Liver (tissue), 9 donors: Measurements from ENCODE around the gene KDELR1. TPM values are rescaled to one million over a fixed set of nuclear protein-coding genes. Genes with fewer than 3 reads are reported as not detected.

ENCODE experiments used
- DNase-seq: peaks from one replicate; pipeline ENCODE4 v3.0.0-alpha.2; 2017; ENCODE audit warnings: low spot score
- H3K27ac ChIP-seq, 2 donors: one replicate each; pipeline ENCODE4 v1.7.0; 2013; ENCODE audit warnings: inconsistent platforms in 2 of 2, low read length in 2 of 2, control low read depth in 1 of 2, low read depth in 1 of 2, mild to moderate bottlenecking in 1 of 2
- H3K27me3 ChIP-seq, 4 donors: one replicate each; pipeline versions ENCODE4 v1.6.1 to v1.7.0; 2013; ENCODE audit warnings: low read length in 3 of 4, inconsistent platforms in 1 of 4, mild to moderate bottlenecking in 1 of 4, moderate library complexity in 1 of 4; ENCODE audit not compliant: control insufficient read depth in 4 of 4, insufficient read depth in 4 of 4
- H3K36me3 ChIP-seq, 4 donors: one replicate each; pipeline versions ENCODE4 v1.6.1 to v1.7.0; 2013; ENCODE audit warnings: low read length in 3 of 4, mild to moderate bottlenecking in 3 of 4, low read depth in 1 of 4, moderate library complexity in 1 of 4; ENCODE audit not compliant: control insufficient read depth in 4 of 4, insufficient read depth in 3 of 4
- H3K4me1 ChIP-seq, 4 donors: one replicate each; pipeline versions ENCODE4 v1.6.1 to v1.7.0; 2013; ENCODE audit warnings: low read length in 3 of 4, mild to moderate bottlenecking in 3 of 4, moderate library complexity in 1 of 4; ENCODE audit not compliant: control insufficient read depth in 4 of 4, insufficient read depth in 4 of 4
- H3K4me3 ChIP-seq, 3 donors: one replicate each; pipeline versions ENCODE4 v1.6.1 to v1.7.0; 2013; ENCODE audit warnings: low read length in 3 of 3, control low read depth in 1 of 3, low read depth in 1 of 3, mild to moderate bottlenecking in 1 of 3
- H3K9ac ChIP-seq, 2 donors: one replicate each; pipeline ENCODE4 v1.7.0; 2013; ENCODE audit warnings: low read length in 2 of 2, mild to moderate bottlenecking in 2 of 2, moderate library complexity in 2 of 2, control low read depth in 1 of 2, low read depth in 1 of 2
- H3K9me3 ChIP-seq, 4 donors: one replicate each; pipeline versions ENCODE4 v1.6.1 to v1.7.0; 2013; ENCODE audit warnings: low read length in 3 of 4; ENCODE audit not compliant: control insufficient read depth in 4 of 4
- ATF3 ChIP-seq: IDR thresholded peaks from 2 replicates; pipeline ENCODE4 v1.6.1; 2016; ENCODE audit warnings: antibody characterized with exemption
- CTCF ChIP-seq: fragments of 150-350 bp; IDR thresholded peaks from 2 replicates; pipeline ENCODE4 v1.5.1; 2017; ENCODE audit warnings: improper control_type of control experiment, low read depth, low read length; ENCODE audit not compliant: missing input control
- EGR1 ChIP-seq, 2 donors: IDR thresholded peaks; 2 replicates each; pipeline ENCODE4 v1.6.1; 2016 to 2018; ENCODE audit warnings: antibody characterized with exemption in 2 of 2, low read depth in 2 of 2
- FOXA1 ChIP-seq: IDR thresholded peaks from 2 replicates; pipeline ENCODE4 v1.6.1; 2016; ENCODE audit warnings: antibody characterized with exemption
- FOXA2 ChIP-seq: IDR thresholded peaks from 2 replicates; pipeline ENCODE4 v1.6.1; 2016; ENCODE audit warnings: antibody characterized with exemption
- GABPA ChIP-seq, 2 donors: IDR thresholded peaks in 1 of 2; conservative IDR thresholded peaks in 1 of 2; 2 replicates each; pipeline ENCODE4 v1.6.1; 2016; ENCODE audit warnings: antibody characterized with exemption in 2 of 2, mild to moderate bottlenecking in 1 of 2, moderate library complexity in 1 of 2
- HNF4A ChIP-seq, 2 donors: conservative IDR thresholded peaks; 2 replicates each; pipeline ENCODE4 v1.6.1; 2016; ENCODE audit warnings: antibody characterized with exemption in 2 of 2, mild to moderate bottlenecking in 2 of 2
- HNF4G ChIP-seq: IDR thresholded peaks from 2 replicates; pipeline ENCODE4 v1.6.1; 2016; ENCODE audit warnings: antibody characterized with exemption
- JUND ChIP-seq, 2 donors: IDR thresholded peaks; 2 replicates each; pipeline ENCODE4 v1.6.1; 2016; ENCODE audit warnings: antibody characterized with exemption in 2 of 2
- MAX ChIP-seq: IDR thresholded peaks from 2 replicates; pipeline ENCODE4 v1.6.1; 2016; ENCODE audit warnings: antibody characterized with exemption
- NR2F2 ChIP-seq: IDR thresholded peaks from 2 replicates; pipeline ENCODE4 v1.6.1; 2016; ENCODE audit warnings: antibody characterized with exemption
- RAD21 ChIP-seq, 2 donors: IDR thresholded peaks; 2 replicates each; pipeline ENCODE4 v1.6.1; 2016; ENCODE audit warnings: antibody characterized with exemption in 2 of 2, mild to moderate bottlenecking in 2 of 2
- REST ChIP-seq: IDR thresholded peaks from 2 replicates; pipeline ENCODE4 v1.6.1; 2016; ENCODE audit warnings: antibody characterized with exemption, mild to moderate bottlenecking
- RXRA ChIP-seq, 2 donors: IDR thresholded peaks; 2 replicates each; pipeline ENCODE4 v1.6.1; 2017 to 2018; ENCODE audit warnings: antibody characterized with exemption in 2 of 2, mild to moderate bottlenecking in 1 of 2
- SP1 ChIP-seq: IDR thresholded peaks from 2 replicates; pipeline ENCODE4 v1.6.1; 2018; ENCODE audit warnings: antibody characterized with exemption, mild to moderate bottlenecking
- TAF1 ChIP-seq: conservative IDR thresholded peaks from 2 replicates; pipeline ENCODE4 v1.6.1; 2016; ENCODE audit warnings: antibody characterized with exemption, mild to moderate bottlenecking
- YY1 ChIP-seq: IDR thresholded peaks from 2 replicates; pipeline ENCODE4 v1.6.1; 2016; ENCODE audit warnings: antibody characterized with exemption, mild to moderate bottlenecking
- ZBTB33 ChIP-seq: IDR thresholded peaks from 2 replicates; pipeline ENCODE4 v1.6.1; 2016; ENCODE audit warnings: antibody characterized with exemption
- WGBS: extraction: QIAGEN DNeasy Blood & Tissue Kit; methylation state at CpG from one replicate; pipeline ENCODE4 v1.1.7; 2013; 5-methylcytosine and 5-hydroxymethylcytosine counted together
- polyA plus RNA-seq, 2 donors: library from polyadenylated mRNA; stranded (reverse) in 1 of 2; unstranded in 1 of 2; fragments of 200-250 nt in 1 of 2; fragments of >200 nt in 1 of 2; fragmentation: Nextera tagmentation in 1 of 2; extraction: Ambion mirVana in 1 of 2; gene quantifications; one replicate each; pipeline versions ENCODE4 v1.2.1 to v1.2.3, GENCODE V29; 2013 to 2015
- total RNA-seq, 2 donors: library from RNA; depleted of rRNA; stranded (reverse); fragments of >200 nt; gene quantifications; one replicate each; pipeline ENCODE4 v1.2.3, GENCODE V29; 2014
- donor health status: healthy.
- donor health status: healthy.
- donor health status: healthy.
- donor health status: healthy.
- donor health status: healthy.

Gene KDELR1
- total and polyA plus RNA-seq, 4 donors = 32.3 to 94.9 (median 47.0) TPM

GRCh38 chr19:48394331-48395169 lies 3.2 kb upstream of the KDELR1 start:
- no peaks in the 10 kb centered on the region for H3K36me3 ChIP-seq
- H3K27ac ChIP-seq = no peak overlapping the region
- no peak overlapping the region for H3K9ac ChIP-seq
- no peak overlapping the region for H3K4me3 ChIP-seq
- 8% methylated on average over 38 of the region's 38 CpGs for WGBS
- no peak for DNase-seq
- H3K9me3 ChIP-seq = no peaks in the 10 kb centered on the region
- H3K27me3 ChIP-seq = peaks cover 0 to 20% (median 14%) of the 10 kb centered on the region in 4 donors
- TF ChIP-seq EGR1 (IDR thresholded peaks at IDR 0.05; ENCODE audit: low read depth in 2 of 2) (no peak), RXRA (IDR thresholded peaks at IDR 0.05) (no peak), ZBTB33 (no peak), FOXA2 (no peak), HNF4G (no peak), TAF1 (no peak), YY1 (no peak), REST (no peak), JUND (IDR thresholded peaks at IDR 0.05) (no peak), RAD21 (IDR thresholded peaks at IDR 0.05) (no peak), ATF3 (no peak), HNF4A (conservative IDR thresholded peaks at IDR 0.05) (no peak), MAX (no peak), NR2F2 (no peak), FOXA1 (no peak), SP1 (no peak), CTCF (no peak), GABPA (IDR thresholded peaks at IDR 0.05 in 1 of 2, conservative IDR thresholded peaks at IDR 0.05 in 1 of 2) (no peak)
- peaks cover 0 to 11% (median 6%) of the 10 kb centered on the region in 4 donors for H3K4me1 ChIP-seq
